B cell (primary cell): ENCODE measurements around the gene USP14.

ENCODE experiments used
- CTCF ChIP-seq: fragments of 200-600 bp; IDR thresholded peaks from one replicate; pipeline ENCODE4 v1.8.0; 2022; ENCODE audit warnings: antibody characterized with exemption, mild to moderate bottlenecking
- EZH2 ChIP-seq: IDR thresholded peaks from 2 replicates; pipeline ENCODE4 v1.6.1; 2012; ENCODE audit warnings: borderline replicate concordance, low read depth, mild to moderate bottlenecking, moderate library complexity, low read length; ENCODE audit not compliant: insufficient read depth, poor library complexity, severe bottlenecking

GRCh38 chr18:220708-221107 lies 62.4 kb downstream of the USP14 start:
- no peak for TF ChIP-seq EZH2
- TF ChIP-seq CTCF: no peak
